HepG2 (cell line): ENCODE measurements around the gene NPAS2. TPM values are rescaled to one million over a fixed set of nuclear protein-coding genes. Genes with fewer than 3 reads are reported as not detected.
A peak's percentile ranks its signal among the peaks of the same experiment; 100 is the strongest.

Source experiments
- CEBPG ChIP-seq: IDR thresholded peaks from 2 replicates; pipeline ENCODE4 v1.6.1; 2016
- KLF15 ChIP-seq: sonication (generic); formaldehyde crosslinking; IDR thresholded peaks from 2 replicates; pipeline ENCODE4 v1.8.1; 2023; ENCODE audit warnings: borderline replicate concordance, mild to moderate bottlenecking, inconsistent platforms, missing genetic modification reagents, mixed read lengths
- MIER2 ChIP-seq: IDR thresholded peaks from 2 replicates; pipeline ENCODE4 v1.6.1; 2016; ENCODE audit warnings: missing biosample characterization, missing genetic modification reagents
- NFATC3 ChIP-seq: sonication (generic); formaldehyde crosslinking; IDR thresholded peaks from 2 replicates; pipeline ENCODE4 v1.5.1; 2020; ENCODE audit warnings: mild to moderate bottlenecking, missing genetic modification reagents
- NFYB ChIP-seq: sonication (generic); formaldehyde crosslinking; IDR thresholded peaks from 2 replicates; pipeline ENCODE4 v1.4.0; 2020; ENCODE audit warnings: missing genetic modification reagents
- PRDM10 ChIP-seq: sonication (generic); formaldehyde crosslinking; IDR thresholded peaks from 2 replicates; pipeline ENCODE4 v1.4.0; 2020; ENCODE audit warnings: low read depth, missing genetic modification reagents
- RBM39 ChIP-seq: fragments of 200-400 bp; formaldehyde crosslinking; IDR thresholded peaks from one replicate; pipeline ENCODE4 v1.6.1; 2018; ENCODE audit warnings: antibody characterized with exemption, mild to moderate bottlenecking, low read depth, low read length; ENCODE audit not compliant: poor library complexity, severe bottlenecking
- ZFP36L2 ChIP-seq: sonication (generic); formaldehyde crosslinking; IDR thresholded peaks from 2 replicates; pipeline ENCODE4 v1.4.0; 2020; ENCODE audit warnings: missing genetic modification reagents
- ZNF136 ChIP-seq: sonication (generic); formaldehyde crosslinking; IDR thresholded peaks from 2 replicates; pipeline ENCODE4 v1.8.1; 2022; ENCODE audit warnings: low read depth, mild to moderate bottlenecking, moderate library complexity, missing genetic modification reagents
- ZNF20 ChIP-seq: sonication (generic); formaldehyde crosslinking; IDR thresholded peaks from 2 replicates; pipeline ENCODE4 v1.4.0; 2020; ENCODE audit warnings: mild to moderate bottlenecking, moderate library complexity, missing genetic modification reagents
- ZNF207 ChIP-seq: fragments of 450-650 bp; IDR thresholded peaks from 2 replicates; pipeline ENCODE4 v1.6.1; 2016; ENCODE audit warnings: antibody characterized with exemption, borderline replicate concordance
- ZNF224 ChIP-seq: sonication (generic); formaldehyde crosslinking; IDR thresholded peaks from 2 replicates; pipeline ENCODE4 v1.5.0; 2020; ENCODE audit warnings: mild to moderate bottlenecking, missing genetic modification reagents
- ZNF234 ChIP-seq: sonication (generic); formaldehyde crosslinking; conservative IDR thresholded peaks from 2 replicates; pipeline ENCODE4 v1.5.1; 2020; ENCODE audit warnings: mild to moderate bottlenecking, missing genetic modification reagents
- ZNF30 ChIP-seq: sonication (generic); formaldehyde crosslinking; IDR thresholded peaks from 2 replicates; pipeline ENCODE4 v1.5.0; 2020; ENCODE audit warnings: mild to moderate bottlenecking, missing genetic modification reagents
- ZNF33A ChIP-seq: sonication (generic); formaldehyde crosslinking; IDR thresholded peaks from 2 replicates; pipeline ENCODE4 v1.5.1; 2020; ENCODE audit warnings: missing genetic modification reagents, mild to moderate bottlenecking, moderate library complexity, borderline replicate concordance
- ZNF33B ChIP-seq: sonication (generic); formaldehyde crosslinking; IDR thresholded peaks from 2 replicates; pipeline ENCODE4 v1.5.1; 2020; ENCODE audit warnings: mild to moderate bottlenecking, missing genetic modification reagents
- ZNF451 ChIP-seq: sonication (generic); formaldehyde crosslinking; IDR thresholded peaks from 2 replicates; pipeline ENCODE4 v1.5.0; 2020; ENCODE audit warnings: mild to moderate bottlenecking, missing genetic modification reagents
- ZNF460 ChIP-seq: sonication (generic); formaldehyde crosslinking; IDR thresholded peaks from 2 replicates; pipeline ENCODE4 v1.5.1; 2020; ENCODE audit warnings: missing genetic modification reagents, mild to moderate bottlenecking, borderline replicate concordance
- ZNF510 ChIP-seq: sonication (generic); formaldehyde crosslinking; IDR thresholded peaks from 2 replicates; pipeline ENCODE4 v1.4.0; 2020; ENCODE audit warnings: low read depth, mild to moderate bottlenecking, missing genetic modification reagents
- ZNF562 ChIP-seq: sonication (generic); formaldehyde crosslinking; IDR thresholded peaks from 2 replicates; pipeline ENCODE4 v1.8.0; 2022; ENCODE audit warnings: missing genetic modification reagents, borderline replicate concordance
- ZNF607 ChIP-seq: sonication (generic); formaldehyde crosslinking; IDR thresholded peaks from 2 replicates; pipeline ENCODE4 v1.5.1; 2020; ENCODE audit warnings: missing genetic modification reagents, mild to moderate bottlenecking, borderline replicate concordance
- ZNF839 ChIP-seq: sonication (generic); formaldehyde crosslinking; IDR thresholded peaks from 2 replicates; pipeline ENCODE4 v1.4.0; 2020; ENCODE audit warnings: missing genetic modification reagents, mild to moderate bottlenecking, borderline replicate concordance
- polyA plus RNA-seq, 8 experiments: library from polyadenylated mRNA; depleted of rRNA in 3 of 8; stranded (reverse) in 7 of 8; unstranded in 1 of 8; fragments of >200 nt; fragmentation: Illumina TruSeq in 4 of 8; extraction: Trizol in 4 of 8; gene quantifications; 2 replicates each; pipeline versions ENCODE4 v1.2.1 to v1.2.3, GENCODE V29; 2011 to 2016; ENCODE audit warnings: low read depth in 4 of 8, missing spikeins in 1 of 8, mixed read lengths in 1 of 8; ENCODE audit not compliant: insufficient read depth in 1 of 8
- total RNA-seq, 5 experiments: library from RNA; depleted of rRNA; stranded (reverse); fragments of >200 nt; fragmentation: Illumina TruSeq; extraction: Trizol; gene quantifications; 2 replicates each; pipeline ENCODE4 v1.2.3, GENCODE V29; 2016; ENCODE audit warnings: low read depth in 1 of 5
- TF ChIP-seq, protein P1 (sequence below): sonication (generic); formaldehyde crosslinking; conservative IDR thresholded peaks from 2 replicates; pipeline ENCODE4 v1.8.0; 2022; ENCODE audit warnings: mild to moderate bottlenecking, moderate library complexity, missing genetic modification reagents
- TF ChIP-seq, protein P2 (sequence below): sonication (generic); formaldehyde crosslinking; IDR thresholded peaks from 2 replicates; pipeline ENCODE4 v1.8.1; 2023; ENCODE audit warnings: mild to moderate bottlenecking, missing genetic modification reagents, borderline replicate concordance

The NPAS2 gene
- total and polyA plus RNA-seq, 2 of the 13 experiments (the other 11 are each of a cell fraction or from before 2014, with no cell fraction given) = 14.8 to 37.5 TPM

DNA sequence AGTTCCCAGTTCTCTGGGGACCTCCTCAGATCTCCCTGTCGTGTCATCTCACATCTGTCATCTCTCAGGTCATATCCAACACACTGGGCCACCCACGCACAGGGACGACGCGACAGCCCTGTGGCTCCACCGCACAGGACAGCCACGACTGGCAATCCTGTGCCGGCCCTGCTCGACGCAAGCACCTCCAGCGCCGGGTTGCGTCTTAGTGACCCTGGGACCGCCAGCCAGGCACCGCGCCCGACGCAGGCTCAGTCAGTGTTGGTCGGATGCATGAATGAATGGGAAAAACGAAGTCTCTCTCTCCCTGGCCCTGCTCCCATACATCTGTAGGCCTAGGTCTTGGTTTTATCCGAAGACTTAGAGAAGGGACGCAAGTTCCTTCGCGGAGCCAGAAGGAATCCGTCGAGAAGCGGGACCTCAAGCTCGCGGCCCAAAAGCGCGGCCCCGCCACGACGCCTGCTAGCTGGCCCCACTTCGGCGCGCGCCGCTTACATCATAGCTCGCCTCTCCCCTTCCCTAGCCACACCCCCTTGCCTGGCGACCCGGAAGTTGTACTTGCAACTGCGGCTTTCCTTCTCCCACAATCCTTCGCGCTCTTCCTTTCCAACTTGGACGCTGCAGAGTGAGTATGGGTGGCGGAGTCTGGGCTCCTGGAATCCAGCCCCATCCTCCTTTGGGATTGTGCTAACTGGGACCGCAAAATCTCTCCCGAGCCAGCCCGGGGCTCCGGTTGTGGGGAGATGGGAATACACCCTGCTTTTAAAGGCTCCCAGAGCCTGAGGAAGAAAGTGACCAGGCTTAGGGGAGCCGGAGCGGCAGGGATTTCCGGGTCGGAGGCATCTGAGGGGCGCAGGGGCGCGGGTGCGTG, 182.0 kb downstream of the NPAS2 start, which contains the start of gene RPL31 (continued):
- TF ChIP-seq ZNF451 (peak; percentile 99), NFYB (CRISPR knock-in tag) (peak; percentile 8; the same call in 1 of the 2 replicates), ZNF207 (no peak), ZNF607 (peak; percentile 99), CEBPG (CRISPR knock-in tag) (peak; percentile 95), PRDM10 (CRISPR knock-in tag) (peak; percentile 76; the same call in 1 of the 2 replicates), ZNF234 (CRISPR knock-in tag) (no peak; the same call in 1 of the 2 replicates), NFATC3 (CRISPR knock-in tag) (peak; percentile 97), ZFP36L2 (CRISPR knock-in tag) (peak; percentile 89), KLF15 (CRISPR knock-in tag) (peak; percentile 96), ZNF136 (CRISPR knock-in tag) (peak; percentile 95; the same call in 1 of the 2 replicates), ZNF839 (peak; percentile 98), ZNF562 (peak; percentile 91; the same call in 1 of the 2 replicates), ZNF20 (CRISPR knock-in tag) (peak; percentile 93; the same call in 1 of the 2 replicates), ZNF224 (CRISPR knock-in tag) (peak; percentile 98), RBM39 (peak; percentile 96), ZNF30 (CRISPR knock-in tag) (peak; percentile 97), ZNF33B (CRISPR knock-in tag) (peak; percentile 99), ZNF460 (CRISPR knock-in tag) (no peak), MIER2 (peak; percentile 69; the same call in 1 of the 2 replicates), ZNF33A (CRISPR knock-in tag) (no peak), ZNF510 (peak; percentile 96; the same call in 1 of the 2 replicates)
- TF ChIP-seq, protein P1, sequence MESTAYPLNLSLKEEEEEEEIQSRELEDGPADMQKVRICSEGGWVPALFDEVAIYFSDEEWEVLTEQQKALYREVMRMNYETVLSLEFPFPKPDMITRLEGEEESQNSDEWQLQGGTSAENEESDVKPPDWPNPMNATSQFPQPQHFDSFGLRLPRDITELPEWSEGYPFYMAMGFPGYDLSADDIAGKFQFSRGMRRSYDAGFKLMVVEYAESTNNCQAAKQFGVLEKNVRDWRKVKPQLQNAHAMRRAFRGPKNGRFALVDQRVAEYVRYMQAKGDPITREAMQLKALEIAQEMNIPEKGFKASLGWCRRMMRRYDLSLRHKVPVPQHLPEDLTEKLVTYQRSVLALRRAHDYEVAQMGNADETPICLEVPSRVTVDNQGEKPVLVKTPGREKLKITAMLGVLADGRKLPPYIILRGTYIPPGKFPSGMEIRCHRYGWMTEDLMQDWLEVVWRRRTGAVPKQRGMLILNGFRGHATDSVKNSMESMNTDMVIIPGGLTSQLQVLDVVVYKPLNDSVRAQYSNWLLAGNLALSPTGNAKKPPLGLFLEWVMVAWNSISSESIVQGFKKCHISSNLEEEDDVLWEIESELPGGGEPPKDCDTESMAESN (CRISPR knock-in tag) = peak; percentile 99
- TF ChIP-seq, protein P2, sequence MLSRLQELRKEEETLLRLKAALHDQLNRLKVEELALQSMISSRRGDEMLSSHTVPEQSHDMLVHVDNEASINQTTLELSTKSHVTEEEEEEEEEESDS (CRISPR knock-in tag) = peak; percentile 97
